ENCODE measurements around the gene MYEOV. TPM values are rescaled to one million over a fixed set of nuclear protein-coding genes. Genes with fewer than 3 reads are reported as not detected.

MYEOV gene
- total and polyA plus RNA-seq, 2 experiments from 2014 or later, result 0.14 TPM; not detected in 1

GRCh38 chr11:69339983-69340565 lies 46.1 kb downstream of the MYEOV start:
- TF ChIP-seq ZNF462 (CRISPR knock-in tag; IDR thresholded peaks at IDR 0.05) (no peak), JUNB (IDR thresholded peaks at IDR 0.05; ENCODE audit: unreplicated experiment) (no peak), CTCF (conservative IDR thresholded peaks at IDR 0.05; ENCODE audit: low read depth in 2 of 2) (no peak), EZH2phosphoT487 (IDR thresholded peaks at IDR 0.05; ENCODE audit: unreplicated experiment) (no peak), ZNF331 (CRISPR knock-in tag; IDR thresholded peaks at IDR 0.05; ENCODE audit: low read depth) (no peak), CREB1 (CRISPR knock-in tag; IDR thresholded peaks at IDR 0.05; ENCODE audit: low read depth) (no peak), ETS1 (IDR thresholded peaks at IDR 0.05) (no peak)
- peaks cover 3% of the 10 kb centered on the region; the same call in 1 of the 3 replicates for H3K4me1 Mint-ChIP-seq
- Histone ChIP-seq H3K4me2 (no peak overlapping the region), H3K27ac (ENCODE audit: low read depth) (no peak overlapping the region), H3K79me2 (replicated peaks; ENCODE audit: insufficient read depth) (no peaks in the 10 kb centered on the region), H3K36me3 (ENCODE audit: insufficient read depth) (no peaks in the 10 kb centered on the region), H3K4me3 (no peak overlapping the region), H3K27me3 (ENCODE audit: insufficient read depth) (no peaks in the 10 kb centered on the region), H3K4me1 (ENCODE audit: insufficient read depth) (no peaks in the 10 kb centered on the region), H2AFZ (no peak overlapping the region), H3K9me2 (ENCODE audit: insufficient read depth) (no peaks in the 10 kb centered on the region), H4K20me1 (replicated peaks; ENCODE audit: insufficient read depth) (no peaks in the 10 kb centered on the region), H3F3A (replicated peaks; ENCODE audit: low read depth) (no peaks in the 10 kb centered on the region)
- H3K36me3 Mint-ChIP-seq (ENCODE audit: low read depth), result no peaks in the 10 kb centered on the region
- H3K4me3 Mint-ChIP-seq, result no peak overlapping the region
- H3K27me3 Mint-ChIP-seq (ENCODE audit: insufficient read depth, low read depth, poor library complexity), result peaks cover 10% of the 10 kb centered on the region
- ATAC-seq, result no peak
- DNase-seq (ENCODE audit: low spot score), result no peak
- H3K9me3 Mint-ChIP-seq, result peaks cover 18% of the 10 kb centered on the region
- H3K27ac Mint-ChIP-seq, result no peak overlapping the region
